HG03196 (cell line): ENCODE results near the gene CFAP74.
A peak's percentile ranks its signal among the peaks of the same experiment; 100 is the strongest.

Experiments used
- ATAC-seq: cut with Tn5 transposase; IDR thresholded peaks from one replicate; pipeline ENCODE4 v1.9.1; 2021; ENCODE audit not compliant: unreplicated experiment

Gene CFAP74

GRCh38 chr1:1919304-1920056 is 84.1 kb downstream of the CFAP74 start:
- ATAC-seq, result peak; percentile 74

- ATAC-seq, result peak; percentile 12
Observed at GRCh38 chr1:1918901-1919303, 84.7 kb downstream of the CFAP74 start, which contains the start of gene TMEM52. TMEM52 (minus strand) TSS chr1:1919279; CDS start chr1:1919265, 14 bp downstream.

- no peak for ATAC-seq
Observed at GRCh38 chr1:1917995-1918900, 85.3 kb downstream of the CFAP74 start.

GRCh38 chr1:1917304-1917976 is 86.1 kb downstream of the CFAP74 start:
- ATAC-seq, result no peak

GRCh38 chr1:1916851-1917251 is 86.7 kb downstream of the CFAP74 start:
- no peak for ATAC-seq

GRCh38 chr1:1915911-1916840 is 87.4 kb downstream of the CFAP74 start:
- ATAC-seq, result no peak

- ATAC-seq, result no peak
Observed at GRCh38 chr1:1914971-1915692, 88.5 kb downstream of the CFAP74 start, which contains the start of gene CALML6. CALML6 (plus strand) TSS chr1:1915260; CDS start chr1:1915281, 21 bp downstream.

GRCh38 chr1:1914101-1914970 is 89.2 kb downstream of the CFAP74 start:
- no peak for ATAC-seq

- ATAC-seq, result no peak
Observed at GRCh38 chr1:1911350-1912041, 92.1 kb downstream of the CFAP74 start.

- ATAC-seq, result no peak
Observed at GRCh38 chr1:1910651-1911331, 92.8 kb downstream of the CFAP74 start.

- ATAC-seq, result no peak
Observed at GRCh38 chr1:1910033-1910465, 93.5 kb downstream of the CFAP74 start.

- ATAC-seq, result peak; percentile 8
Observed at GRCh38 chr1:1908506-1908791, 95.1 kb downstream of the CFAP74 start.

- ATAC-seq, result peak; percentile 37
Observed at GRCh38 chr1:1907098-1907736, 96.4 kb downstream of the CFAP74 start.

GRCh38 chr1:1906185-1907097 is 97.1 kb downstream of the CFAP74 start:
- no peak for ATAC-seq

- ATAC-seq, result no peak
Observed at GRCh38 chr1:1903224-1903623, 100.4 kb downstream of the CFAP74 start.
